M059J (cell line): Measurements from ENCODE around the gene HBA2. TPM values are rescaled to one million over a fixed set of nuclear protein-coding genes. Genes with fewer than 3 reads are reported as not detected.
"Not testable (repeated sequence)": the region's sequence is repeated elsewhere in the genome, so short reads cannot be mapped to it uniquely, and the experiment has no call there.

Experiments
- DNase-seq: peaks from one replicate; pipeline ENCODE4 v3.0.0-alpha.2; 2012; ENCODE audit warnings: low read depth
- total RNA-seq: library from RNA; depleted of rRNA; stranded (reverse); fragments of >200 nt; shearing (Covaris generic); gene quantifications from 2 replicates; pipeline ENCODE4 v1.2.3, GENCODE V29; 2014

The HBA2 gene
- total RNA-seq, 1 experiment from 2014 or later = not detected

DNA sequence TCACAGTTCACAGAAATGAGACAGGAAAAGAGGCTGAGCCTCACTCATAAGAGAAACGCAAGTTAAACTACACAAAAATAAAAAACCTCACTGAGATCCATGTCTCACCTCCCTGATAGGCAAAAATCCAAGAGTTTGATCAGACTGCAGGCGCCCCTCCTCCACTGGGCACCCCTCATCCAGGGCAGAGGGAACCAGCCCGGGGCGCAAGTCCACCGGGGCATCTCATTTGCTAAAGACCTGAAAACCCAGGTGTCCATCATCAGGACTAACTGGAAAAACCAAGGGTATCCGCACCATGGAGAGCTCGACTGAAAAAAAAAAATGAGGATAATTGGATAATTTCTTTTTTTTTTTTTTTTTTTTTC, 17.7 kb upstream of the HBA2 start:
- no peak for DNase-seq

DNA sequence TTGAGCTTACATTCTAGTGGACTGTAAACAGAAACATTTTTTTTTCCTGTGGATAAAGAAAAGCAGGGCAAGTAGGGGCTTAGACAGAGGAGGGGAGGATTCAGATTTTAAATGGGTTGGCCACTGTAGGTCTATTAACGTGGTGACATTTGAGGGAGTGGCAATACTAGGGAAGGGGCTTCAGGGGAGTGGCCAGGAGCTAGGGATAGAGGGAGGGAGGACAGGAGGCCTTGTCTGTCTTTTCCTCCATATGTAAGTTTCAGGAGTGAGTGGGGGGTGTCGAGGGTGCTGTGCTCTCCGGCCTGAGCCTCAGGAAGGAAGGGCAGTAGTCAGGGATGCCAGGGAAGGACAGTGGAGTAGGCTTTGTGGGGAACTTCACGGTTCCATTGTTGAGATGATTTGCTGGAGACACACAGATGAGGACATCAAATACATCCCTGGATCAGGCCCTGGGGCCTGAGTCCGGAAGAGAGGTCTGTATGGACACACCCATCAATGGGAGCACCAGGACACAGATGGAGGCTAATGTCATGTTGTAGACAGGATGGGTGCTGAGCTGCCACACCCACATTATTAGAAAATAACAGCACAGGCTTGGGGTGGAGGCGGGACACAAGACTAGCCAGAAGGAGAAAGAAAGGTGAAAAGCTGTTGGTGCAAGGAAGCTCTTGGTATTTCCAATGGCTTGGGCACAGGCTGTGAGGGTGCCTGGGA, 13.4 kb upstream of the HBA2 start:
- no peak for DNase-seq

DNA sequence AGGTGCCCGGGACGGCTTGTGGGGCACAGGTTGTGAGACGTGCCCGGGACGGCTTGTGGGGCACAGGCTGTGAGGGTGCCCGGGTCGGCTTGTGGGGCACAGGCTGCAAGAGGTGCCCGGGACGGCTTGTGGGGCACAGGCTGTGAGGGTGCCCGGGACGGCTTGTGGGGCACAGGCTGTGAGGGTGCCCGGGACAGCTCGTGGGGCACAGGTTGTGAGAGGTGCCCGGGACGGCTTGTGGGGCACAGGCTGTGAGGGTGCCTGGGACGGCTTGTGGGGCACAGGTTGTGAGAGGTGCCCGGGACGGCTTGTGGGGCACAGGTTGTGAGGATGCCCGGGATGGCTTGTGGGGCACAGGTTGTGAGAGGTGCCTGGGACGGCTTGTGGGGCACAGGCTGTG, 12.4 kb upstream of the HBA2 start:
- DNase-seq = not testable (repeated sequence)

DNA sequence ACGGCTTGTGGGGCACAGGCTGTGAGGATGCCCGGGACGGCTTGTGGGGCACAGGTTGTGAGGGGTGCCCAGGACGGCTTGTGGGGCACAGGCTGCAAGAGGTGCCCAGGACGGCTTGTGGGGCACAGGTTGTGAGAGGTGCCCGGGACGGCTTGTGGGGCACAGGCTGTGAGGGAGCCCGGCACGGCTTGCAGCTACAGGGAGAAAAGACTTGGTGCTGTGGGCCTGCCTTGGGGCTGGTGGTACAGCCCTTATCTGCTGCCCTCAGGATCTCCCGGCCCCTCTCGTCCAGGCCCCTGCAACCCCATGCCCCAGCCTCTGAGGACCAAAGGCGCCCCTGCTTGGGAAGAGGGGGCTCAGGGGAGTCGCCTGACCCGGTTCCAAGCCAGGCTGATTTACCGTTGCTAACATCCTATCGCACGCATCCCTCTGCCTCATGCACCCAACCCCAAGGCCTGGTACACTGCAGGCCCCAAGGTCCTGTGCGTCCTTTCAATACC, 11.9 kb upstream of the HBA2 start:
- no peak for DNase-seq

DNA sequence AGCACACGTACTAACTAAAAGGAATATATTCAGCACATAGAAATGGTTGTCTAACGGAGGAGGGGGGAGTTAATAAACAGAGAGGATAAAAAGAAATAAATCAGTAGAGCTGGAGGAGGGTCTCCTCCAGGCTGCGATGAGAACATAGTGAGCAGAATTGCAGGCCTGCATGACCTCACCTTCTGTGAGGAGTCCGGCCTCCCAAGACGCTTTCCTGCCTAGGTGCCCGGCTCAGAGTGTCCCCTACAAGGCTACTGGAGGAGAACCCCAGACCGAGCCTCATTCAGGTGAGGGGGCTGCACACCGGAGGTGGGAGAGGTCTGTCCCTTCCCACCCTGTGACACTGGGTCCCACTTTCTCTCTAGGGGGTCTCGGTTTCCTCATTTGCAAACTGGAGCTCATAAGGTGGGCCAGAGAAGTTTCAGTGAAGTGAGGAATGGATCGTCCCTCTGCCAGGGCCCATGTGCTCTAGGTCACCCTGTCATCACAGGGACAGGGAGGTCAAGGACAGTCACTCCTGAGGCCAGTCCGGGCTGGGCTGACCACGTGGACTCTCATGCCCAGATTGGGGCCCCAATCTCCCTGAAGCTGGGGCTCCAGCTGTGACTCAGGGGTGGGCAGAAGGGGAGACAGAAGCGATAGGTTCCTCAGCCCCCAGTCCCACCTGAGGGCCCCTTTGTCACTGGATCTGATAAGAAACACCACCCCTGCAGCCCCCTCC, 10.2 kb upstream of the HBA2 start:
- DNase-seq = no peak

DNA sequence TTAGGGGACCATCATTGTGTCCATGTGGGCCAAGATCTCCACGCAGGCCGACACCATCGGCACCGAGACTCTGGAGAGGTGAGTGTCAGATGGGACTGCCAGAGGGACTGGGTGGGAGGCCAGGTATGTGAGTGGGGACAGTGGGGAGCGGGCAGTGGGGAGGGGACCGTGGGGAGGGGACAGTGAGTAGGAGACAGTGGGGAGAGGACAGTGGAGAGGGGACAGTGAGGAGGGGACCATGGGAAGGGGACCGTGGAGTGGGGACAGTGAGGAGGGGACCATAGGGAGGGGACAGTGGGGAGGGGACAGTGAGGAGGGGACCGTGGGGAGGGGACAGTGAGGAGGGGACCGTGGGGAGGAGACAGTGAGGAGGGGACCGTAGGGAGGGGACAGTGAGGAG, 9.5 kb upstream of the HBA2 start:
- not testable (repeated sequence) for DNase-seq

DNA sequence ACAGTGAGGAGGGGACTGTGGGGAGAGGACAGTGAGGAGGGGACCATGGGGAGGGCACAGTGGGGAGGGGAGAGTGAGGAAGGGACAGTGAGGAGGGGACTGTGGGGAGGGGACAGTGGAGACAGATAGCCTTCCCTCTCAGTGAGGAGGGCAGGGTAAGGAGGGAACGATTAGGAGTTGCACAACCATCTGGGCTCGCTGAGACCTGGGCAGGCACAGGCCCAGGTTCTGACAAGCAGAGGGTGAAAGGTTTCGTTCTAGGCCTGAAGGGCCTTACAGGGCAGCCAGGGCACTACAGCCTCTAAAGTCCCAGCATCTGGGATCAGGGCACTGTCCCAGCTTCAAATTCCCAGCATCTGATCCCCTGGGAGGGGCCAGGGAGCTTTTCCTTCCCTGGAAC, 9.0 kb upstream of the HBA2 start:
- not testable (repeated sequence) for DNase-seq

DNA sequence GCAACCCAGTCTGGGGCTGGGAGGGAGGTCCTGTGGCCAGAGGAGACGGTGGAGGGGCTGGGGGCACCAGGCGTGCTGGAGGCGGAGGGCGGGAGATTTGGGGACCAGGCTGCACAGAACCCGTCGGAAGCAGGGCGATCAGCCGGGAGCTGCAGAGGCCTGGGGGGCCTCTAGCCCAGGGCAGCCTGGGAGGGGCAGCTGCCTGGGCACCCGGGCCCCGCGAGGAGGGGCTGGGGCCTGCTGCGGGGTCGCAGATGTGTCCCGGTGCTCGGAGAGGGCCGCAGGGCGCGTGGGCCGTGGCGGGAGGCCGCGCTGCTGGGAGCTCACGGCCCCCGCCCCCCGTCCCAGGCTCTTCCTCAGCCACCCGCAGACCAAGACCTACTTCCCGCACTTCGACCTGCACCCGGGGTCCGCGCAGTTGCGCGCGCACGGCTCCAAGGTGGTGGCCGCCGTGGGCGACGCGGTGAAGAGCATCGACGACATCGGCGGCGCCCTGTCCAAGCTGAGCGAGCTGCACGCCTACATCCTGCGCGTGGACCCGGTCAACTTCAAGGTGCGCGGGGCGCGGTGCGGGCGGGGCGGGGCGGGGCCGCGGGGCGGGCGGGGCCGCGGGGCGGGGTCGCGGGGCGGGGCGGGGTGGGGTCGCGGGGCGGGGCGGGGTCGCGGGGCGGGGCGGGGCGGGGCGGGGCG, 8.4 kb upstream of the HBA2 start:
- DNase-seq = not testable (repeated sequence)

DNA sequence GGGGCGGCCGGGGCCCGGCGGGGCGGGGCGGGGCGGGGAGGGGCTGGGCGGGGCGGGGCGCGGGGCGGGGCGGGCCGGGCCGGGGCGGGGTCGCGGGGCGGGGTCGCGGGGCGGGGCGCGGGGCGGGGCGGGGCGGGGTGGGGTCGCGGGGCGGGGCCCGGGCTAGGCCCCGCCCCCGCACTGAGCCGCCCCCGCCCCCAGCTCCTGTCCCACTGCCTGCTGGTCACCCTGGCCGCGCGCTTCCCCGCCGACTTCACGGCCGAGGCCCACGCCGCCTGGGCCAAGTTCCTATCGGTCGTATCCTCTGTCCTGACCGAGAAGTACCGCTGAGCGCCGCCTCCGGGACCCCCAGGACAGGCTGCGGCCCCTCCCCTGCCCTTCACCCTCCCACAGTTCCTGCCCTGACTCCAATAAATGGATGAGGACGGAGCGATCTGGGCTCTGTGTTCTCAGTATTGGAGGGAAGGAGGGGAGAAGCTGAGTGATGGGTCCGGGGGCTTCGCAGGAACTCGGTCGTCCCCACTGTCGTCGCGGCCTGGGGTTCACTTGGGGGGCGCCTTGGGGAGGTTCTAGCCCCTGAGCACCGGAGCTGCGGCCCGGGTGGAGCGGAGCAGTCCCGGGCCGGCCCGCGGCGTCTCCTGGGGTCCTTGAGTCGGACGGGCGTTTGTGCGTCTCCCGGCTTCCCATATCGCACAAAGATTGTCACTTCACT, 7.7 kb upstream of the HBA2 start:
- no peak for DNase-seq

DNA sequence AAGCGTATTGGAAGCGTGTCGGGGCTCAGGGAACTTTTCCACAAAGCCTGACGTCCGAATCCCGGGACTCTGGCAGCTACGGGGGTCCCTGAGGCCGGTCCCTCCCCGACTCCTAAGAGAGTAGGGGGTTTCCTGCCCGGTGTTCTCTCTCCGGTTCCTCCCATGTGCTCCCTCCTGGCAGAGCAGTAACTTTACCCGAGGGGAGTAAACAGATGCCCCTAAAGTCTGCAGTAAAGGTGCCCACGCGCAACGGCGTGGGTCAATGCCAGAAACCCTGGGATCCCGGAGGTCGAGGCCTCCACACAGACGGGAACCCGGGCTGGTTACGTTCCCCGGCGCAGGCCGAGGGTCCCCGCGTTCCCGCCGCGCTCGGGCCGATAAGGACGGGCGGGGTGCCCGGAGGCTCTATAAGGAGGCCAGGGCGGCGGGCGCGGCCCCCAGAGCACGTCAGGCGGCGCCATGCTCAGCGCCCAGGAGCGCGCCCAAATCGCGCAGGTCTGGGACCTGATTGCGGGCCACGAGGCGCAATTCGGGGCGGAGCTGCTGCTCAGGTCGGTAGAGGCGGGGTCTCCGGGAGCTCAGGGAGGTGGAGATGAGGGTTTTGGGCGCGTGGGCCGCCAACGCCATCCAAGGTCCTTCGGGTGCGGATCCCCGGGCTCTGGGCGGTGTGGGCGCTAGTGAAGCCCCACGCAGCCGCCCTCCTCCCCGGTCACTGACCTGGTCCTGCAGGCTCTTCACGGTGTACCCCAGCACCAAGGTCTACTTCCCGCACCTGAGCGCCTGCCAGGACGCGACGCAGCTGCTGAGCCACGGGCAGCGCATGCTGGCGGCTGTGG, 6.9 kb upstream of the HBA2 start, which contains the start of gene HBM:
HBM (plus strand) TSS at position 440 of the 836 bp plus-strand sequence; CDS start at position 460, 20 bp downstream.
- DNase-seq = no peak

DNA sequence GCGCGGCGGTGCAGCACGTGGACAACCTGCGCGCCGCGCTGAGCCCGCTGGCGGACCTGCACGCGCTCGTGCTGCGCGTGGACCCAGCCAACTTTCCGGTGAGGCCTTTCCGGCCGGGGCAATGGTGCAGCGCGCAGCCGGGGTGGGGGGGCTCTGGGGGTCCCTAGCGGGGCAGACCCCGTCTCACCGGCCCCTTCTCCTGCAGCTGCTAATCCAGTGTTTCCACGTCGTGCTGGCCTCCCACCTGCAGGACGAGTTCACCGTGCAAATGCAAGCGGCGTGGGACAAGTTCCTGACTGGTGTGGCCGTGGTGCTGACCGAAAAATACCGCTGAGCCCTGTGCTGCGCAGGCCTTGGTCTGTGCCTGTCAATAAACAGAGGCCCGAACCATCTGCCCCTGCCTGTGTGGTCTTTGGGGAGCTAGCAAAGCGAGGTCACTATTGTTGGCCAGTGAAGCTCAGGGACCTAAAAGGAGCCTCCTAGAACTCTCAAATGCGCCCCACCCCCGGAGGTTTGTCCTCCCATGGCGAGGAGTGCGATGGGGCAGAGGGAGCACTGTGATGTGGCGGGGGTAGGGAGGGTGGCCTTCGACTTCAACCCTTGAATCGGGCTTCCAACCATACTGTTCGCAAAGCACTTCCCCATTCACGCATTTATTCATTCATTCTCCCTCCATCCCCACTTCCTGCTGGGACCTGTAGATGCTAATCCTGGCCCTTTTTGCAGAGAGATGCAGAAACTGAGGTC, 6.1 kb upstream of the HBA2 start:
- DNase-seq = no peak

DNA sequence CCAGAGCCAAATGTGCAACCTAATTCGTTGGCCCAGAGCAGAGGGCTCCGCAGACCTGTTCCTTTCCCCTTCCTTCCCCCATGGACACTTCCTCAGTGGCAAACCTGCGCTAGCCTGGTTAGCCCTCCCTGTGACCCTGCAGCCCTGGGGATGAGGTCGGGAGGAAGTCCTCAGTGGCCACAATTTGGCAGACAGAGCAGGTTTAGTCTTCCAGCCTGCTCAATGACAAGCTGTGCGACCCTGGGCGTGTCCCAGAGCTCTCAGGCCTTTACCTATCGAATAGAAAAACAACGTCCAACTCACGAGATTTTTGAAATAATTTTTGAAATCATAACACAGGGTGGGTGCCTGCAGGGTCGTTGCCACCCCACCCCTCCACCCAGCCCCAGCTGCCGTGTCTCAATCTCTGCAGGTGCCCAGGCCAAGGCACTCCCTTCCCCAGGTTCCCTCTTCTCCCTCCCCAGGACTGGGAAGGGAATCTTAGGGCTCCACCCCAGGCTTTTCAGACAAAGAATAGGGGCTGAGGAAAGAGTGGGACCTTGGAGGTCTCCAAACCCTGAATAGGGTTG, 5.5 kb upstream of the HBA2 start:
- DNase-seq = no peak

DNA sequence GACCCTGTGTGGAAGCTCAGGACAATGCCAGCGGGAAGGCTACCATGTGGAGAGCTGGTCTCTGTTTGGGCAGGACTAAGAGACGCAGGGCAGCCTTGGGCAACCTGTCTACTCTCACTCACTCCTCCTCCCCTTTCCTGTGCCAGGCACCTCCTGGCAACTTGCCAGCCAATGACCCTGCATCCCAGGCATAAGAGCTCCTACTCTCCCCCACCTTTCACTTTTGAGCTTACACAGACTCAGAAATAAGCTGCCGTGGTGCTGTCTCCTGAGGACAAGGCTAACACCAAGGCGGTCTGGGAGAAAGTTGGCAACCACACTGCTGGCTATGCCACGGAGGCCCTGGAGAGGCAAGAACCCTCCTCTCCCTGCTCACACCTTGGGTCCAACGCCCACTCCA, 4.3 kb upstream of the HBA2 start:
- no peak for DNase-seq

DNA sequence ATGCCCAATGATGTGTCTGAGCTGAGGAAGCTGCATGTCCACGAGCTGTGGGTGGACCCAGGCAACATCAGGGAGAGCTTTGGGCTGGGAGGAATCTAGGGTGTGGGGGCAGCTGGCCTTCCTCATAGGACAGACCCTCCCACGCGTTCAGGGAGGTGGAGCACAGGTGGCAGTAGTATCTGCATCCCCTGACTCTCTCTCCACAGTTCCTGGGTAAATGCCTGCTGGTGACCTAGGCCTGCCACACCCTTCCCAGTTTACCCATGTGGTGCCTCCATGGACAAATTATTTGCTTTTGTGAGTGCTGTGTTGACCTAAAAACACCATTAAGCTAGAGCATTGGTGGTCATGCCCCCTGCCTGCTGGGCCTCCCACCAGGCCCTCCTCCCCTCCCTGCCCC, 3.7 kb upstream of the HBA2 start:
- DNase-seq = no peak

DNA sequence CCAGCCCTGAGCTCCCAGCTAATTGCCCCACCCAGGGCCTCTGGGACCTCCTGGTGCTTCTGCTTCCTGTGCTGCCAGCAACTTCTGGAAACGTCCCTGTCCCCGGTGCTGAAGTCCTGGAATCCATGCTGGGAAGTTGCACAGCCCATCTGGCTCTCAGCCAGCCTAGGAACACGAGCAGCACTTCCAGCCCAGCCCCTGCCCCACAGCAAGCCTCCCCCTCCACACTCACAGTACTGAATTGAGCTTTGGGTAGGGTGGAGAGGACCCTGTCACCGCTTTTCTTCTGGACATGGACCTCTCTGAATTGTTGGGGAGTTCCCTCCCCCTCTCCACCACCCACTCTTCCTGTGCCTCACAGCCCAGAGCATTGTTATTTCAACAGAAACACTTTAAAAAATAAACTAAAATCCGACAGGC, 2.6 kb upstream of the HBA2 start:
- not testable (repeated sequence) for DNase-seq

DNA sequence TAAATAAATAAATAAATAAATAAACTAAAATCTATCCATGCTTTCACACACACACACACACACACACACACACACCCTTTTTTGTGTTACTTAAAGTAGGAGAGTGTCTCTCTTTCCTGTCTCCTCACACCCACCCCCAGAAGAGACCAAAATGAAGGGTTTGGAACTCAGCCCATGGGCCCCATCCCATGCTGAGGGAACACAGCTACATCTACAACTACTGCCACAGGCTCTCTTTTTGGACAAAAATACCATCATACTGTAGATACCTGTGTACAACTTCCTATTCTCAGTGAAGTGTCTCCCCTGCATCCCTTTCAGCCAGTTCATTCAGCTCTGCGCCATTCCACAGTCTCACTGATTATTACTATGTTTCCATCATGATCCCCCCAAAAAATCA, 1.9 kb upstream of the HBA2 start:
- DNase-seq = no peak

DNA sequence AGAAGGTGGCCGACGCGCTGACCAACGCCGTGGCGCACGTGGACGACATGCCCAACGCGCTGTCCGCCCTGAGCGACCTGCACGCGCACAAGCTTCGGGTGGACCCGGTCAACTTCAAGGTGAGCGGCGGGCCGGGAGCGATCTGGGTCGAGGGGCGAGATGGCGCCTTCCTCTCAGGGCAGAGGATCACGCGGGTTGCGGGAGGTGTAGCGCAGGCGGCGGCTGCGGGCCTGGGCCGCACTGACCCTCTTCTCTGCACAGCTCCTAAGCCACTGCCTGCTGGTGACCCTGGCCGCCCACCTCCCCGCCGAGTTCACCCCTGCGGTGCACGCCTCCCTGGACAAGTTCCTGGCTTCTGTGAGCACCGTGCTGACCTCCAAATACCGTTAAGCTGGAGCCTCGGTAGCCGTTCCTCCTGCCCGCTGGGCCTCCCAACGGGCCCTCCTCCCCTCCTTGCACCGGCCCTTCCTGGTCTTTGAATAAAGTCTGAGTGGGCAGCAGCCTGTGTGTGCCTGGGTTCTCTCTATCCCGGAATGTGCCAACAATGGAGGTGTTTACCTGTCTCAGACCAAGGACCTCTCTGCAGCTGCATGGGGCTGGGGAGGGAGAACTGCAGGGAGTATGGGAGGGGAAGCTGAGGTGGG, 657 bp downstream of the HBA2 start:
- not testable (repeated sequence) for DNase-seq

DNA sequence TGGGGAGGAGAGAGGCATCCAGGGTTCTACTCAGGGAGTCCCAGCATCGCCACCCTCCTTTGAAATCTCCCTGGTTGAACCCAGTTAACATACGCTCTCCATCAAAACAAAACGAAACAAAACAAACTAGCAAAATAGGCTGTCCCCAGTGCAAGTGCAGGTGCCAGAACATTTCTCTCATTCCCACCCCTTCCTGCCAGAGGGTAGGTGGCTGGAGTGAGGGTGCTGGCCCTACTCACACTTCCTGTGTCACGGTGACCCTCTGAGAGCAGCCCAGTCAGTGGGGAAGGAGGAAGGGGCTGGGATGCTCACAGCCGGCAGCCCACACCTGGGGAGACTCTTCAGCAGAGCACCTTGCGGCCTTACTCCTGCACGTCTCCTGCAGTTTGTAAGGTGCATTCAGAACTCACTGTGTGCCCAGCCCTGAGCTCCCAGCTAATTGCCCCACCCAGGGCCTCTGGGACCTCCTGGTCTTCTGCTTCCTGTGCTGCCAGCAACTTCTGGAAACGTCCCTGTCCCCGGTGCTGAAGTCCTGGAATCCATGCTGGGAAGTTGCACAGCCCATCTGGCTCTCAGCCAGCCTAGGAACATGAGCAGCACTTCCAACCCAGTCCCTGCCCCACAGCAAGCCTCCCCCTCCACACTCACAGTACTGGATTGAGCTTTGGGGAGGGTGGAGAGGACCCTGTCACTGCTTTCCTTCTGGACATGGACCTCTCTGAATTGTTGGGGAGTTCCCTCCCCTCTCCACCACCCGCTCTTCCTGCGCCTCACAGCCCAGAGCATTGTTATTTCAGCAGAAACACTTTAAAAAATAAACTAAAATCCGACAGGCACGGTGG, 1.5 kb downstream of the HBA2 start:
- not testable (repeated sequence) for DNase-seq
